ENCODE results near the gene LHFPL5. TPM values are rescaled to one million over a fixed set of nuclear protein-coding genes. Genes with fewer than 3 reads are reported as not detected.

LHFPL5 gene
- total and polyA plus RNA-seq, 2 of the 13 experiments (the other 11 are each of a cell fraction or from before 2014, with no cell fraction given): 0.03 TPM; not detected in 1

DNA sequence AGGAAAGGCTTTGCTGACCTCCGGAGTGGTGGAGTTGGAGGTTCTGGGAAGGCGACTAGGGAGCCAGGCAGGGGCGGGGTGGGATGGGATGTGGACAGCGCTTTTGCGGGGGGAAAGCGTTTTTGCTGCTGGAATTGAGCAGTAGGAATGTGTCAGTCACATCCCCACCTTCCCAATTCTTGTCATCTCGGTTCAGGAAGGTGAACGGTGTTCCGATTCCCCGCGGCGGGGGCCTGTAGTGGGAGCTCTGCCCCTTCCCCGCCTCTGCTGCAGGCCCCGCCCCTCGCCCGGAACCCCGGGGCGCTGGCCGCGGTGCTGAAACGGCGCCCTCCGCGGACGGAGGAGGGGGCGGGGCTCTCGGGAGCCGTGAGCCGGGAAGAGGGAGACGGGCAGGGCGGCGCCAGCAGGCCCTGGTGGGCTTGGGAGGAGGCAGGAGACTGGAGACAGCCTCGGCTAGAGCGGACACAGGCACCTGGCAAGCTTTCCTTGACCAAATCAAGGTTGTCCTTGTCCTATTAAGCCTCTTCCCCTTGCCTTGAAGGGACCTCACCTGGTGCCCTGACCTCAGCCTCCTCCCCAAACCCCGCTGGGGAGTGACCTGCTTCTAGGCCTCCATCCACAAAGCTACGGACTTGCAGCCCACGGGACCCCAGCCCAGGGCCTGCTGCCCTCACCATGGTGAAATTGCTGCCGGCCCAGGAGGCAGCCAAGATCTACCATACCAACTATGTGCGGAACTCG is at the start of gene LHFPL5 (continued):
- TF ChIP-seq, protein P1, sequence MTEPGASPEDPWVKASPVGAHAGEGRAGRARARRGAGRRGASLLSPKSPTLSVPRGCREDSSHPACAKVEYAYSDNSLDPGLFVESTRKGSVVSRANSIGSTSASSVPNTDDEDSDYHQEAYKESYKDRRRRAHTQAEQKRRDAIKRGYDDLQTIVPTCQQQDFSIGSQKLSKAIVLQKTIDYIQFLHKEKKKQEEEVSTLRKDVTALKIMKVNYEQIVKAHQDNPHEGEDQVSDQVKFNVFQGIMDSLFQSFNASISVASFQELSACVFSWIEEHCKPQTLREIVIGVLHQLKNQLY (CRISPR knock-in tag; IDR thresholded peaks at IDR 0.05): peak; percentile 86
- TF ChIP-seq KDM2A (CRISPR knock-in tag; IDR thresholded peaks at IDR 0.05; ENCODE audit: borderline replicate concordance, low read depth) (peak; percentile 99), ZFP62 (CRISPR knock-in tag; IDR thresholded peaks at IDR 0.05) (no peak), NFKB2 (CRISPR knock-in tag; IDR thresholded peaks at IDR 0.05; ENCODE audit: borderline replicate concordance) (peak; percentile 100), KAT7 (CRISPR knock-in tag; IDR thresholded peaks at IDR 0.05; ENCODE audit: borderline replicate concordance) (0 out of 2 replicates have a peak, but pooled peaks have one; percentile 51), ZNF619 (CRISPR knock-in tag; IDR thresholded peaks at IDR 0.05) (peak; percentile 90), HMG20A (CRISPR knock-in tag; IDR thresholded peaks at IDR 0.05; ENCODE audit: borderline replicate concordance) (peak; percentile 50; the same call in 1 of the 2 replicates), MEF2D (CRISPR knock-in tag; IDR thresholded peaks at IDR 0.05) (peak; percentile 82; the same call in 1 of the 2 replicates), HDAC2 (CRISPR knock-in tag; IDR thresholded peaks at IDR 0.05) (peak; percentile 94), NFE2L2 (IDR thresholded peaks at IDR 0.05; ENCODE audit: low read length) (no peak), IKZF5 (CRISPR knock-in tag; IDR thresholded peaks at IDR 0.05) (peak; percentile 98), PCBP2 (optimal IDR thresholded peaks at IDR 0.05; ENCODE audit: low read depth, low read length, poor library complexity, severe bottlenecking) (no peak), JDP2 (CRISPR knock-in tag; IDR thresholded peaks at IDR 0.05; ENCODE audit: borderline replicate concordance) (peak; percentile 97), ZNF747 (CRISPR knock-in tag; IDR thresholded peaks at IDR 0.05; ENCODE audit: borderline replicate concordance) (peak; percentile 89), KLF9 (CRISPR knock-in tag; IDR thresholded peaks at IDR 0.05; ENCODE audit: low read depth) (peak; percentile 99; the same call in 1 of the 2 replicates), SMAD3 (CRISPR knock-in tag; IDR thresholded peaks at IDR 0.05) (peak; percentile 98), SMAD9 (CRISPR knock-in tag; IDR thresholded peaks at IDR 0.05) (peak; percentile 98; the same call in 1 of the 2 replicates), RXRA (CRISPR knock-in tag; IDR thresholded peaks at IDR 0.05) (peak; percentile 73; the same call in 1 of the 2 replicates), HOXA5 (CRISPR knock-in tag; IDR thresholded peaks at IDR 0.05) (peak; percentile 100)
- TF ChIP-seq, protein P2, sequence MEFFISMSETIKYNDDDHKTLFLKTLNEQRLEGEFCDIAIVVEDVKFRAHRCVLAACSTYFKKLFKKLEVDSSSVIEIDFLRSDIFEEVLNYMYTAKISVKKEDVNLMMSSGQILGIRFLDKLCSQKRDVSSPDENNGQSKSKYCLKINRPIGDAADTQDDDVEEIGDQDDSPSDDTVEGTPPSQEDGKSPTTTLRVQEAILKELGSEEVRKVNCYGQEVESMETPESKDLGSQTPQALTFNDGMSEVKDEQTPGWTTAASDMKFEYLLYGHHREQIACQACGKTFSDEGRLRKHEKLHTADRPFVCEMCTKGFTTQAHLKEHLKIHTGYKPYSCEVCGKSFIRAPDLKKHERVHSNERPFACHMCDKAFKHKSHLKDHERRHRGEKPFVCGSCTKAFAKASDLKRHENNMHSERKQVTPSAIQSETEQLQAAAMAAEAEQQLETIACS (CRISPR knock-in tag; IDR thresholded peaks at IDR 0.05): no peak
- TF ChIP-seq, protein P3, sequence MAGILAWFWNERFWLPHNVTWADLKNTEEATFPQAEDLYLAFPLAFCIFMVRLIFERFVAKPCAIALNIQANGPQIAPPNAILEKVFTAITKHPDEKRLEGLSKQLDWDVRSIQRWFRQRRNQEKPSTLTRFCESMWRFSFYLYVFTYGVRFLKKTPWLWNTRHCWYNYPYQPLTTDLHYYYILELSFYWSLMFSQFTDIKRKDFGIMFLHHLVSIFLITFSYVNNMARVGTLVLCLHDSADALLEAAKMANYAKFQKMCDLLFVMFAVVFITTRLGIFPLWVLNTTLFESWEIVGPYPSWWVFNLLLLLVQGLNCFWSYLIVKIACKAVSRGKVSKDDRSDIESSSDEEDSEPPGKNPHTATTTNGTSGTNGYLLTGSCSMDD (CRISPR knock-in tag; IDR thresholded peaks at IDR 0.05): peak; percentile 85; the same call in 1 of the 2 replicates
- TF ChIP-seq, protein P4, sequence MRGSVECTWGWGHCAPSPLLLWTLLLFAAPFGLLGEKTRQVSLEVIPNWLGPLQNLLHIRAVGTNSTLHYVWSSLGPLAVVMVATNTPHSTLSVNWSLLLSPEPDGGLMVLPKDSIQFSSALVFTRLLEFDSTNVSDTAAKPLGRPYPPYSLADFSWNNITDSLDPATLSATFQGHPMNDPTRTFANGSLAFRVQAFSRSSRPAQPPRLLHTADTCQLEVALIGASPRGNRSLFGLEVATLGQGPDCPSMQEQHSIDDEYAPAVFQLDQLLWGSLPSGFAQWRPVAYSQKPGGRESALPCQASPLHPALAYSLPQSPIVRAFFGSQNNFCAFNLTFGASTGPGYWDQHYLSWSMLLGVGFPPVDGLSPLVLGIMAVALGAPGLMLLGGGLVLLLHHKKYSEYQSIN (CRISPR knock-in tag; IDR thresholded peaks at IDR 0.05; ENCODE audit: borderline replicate concordance): peak; percentile 94; the same call in 1 of the 2 replicates
- TF ChIP-seq, protein P5, sequence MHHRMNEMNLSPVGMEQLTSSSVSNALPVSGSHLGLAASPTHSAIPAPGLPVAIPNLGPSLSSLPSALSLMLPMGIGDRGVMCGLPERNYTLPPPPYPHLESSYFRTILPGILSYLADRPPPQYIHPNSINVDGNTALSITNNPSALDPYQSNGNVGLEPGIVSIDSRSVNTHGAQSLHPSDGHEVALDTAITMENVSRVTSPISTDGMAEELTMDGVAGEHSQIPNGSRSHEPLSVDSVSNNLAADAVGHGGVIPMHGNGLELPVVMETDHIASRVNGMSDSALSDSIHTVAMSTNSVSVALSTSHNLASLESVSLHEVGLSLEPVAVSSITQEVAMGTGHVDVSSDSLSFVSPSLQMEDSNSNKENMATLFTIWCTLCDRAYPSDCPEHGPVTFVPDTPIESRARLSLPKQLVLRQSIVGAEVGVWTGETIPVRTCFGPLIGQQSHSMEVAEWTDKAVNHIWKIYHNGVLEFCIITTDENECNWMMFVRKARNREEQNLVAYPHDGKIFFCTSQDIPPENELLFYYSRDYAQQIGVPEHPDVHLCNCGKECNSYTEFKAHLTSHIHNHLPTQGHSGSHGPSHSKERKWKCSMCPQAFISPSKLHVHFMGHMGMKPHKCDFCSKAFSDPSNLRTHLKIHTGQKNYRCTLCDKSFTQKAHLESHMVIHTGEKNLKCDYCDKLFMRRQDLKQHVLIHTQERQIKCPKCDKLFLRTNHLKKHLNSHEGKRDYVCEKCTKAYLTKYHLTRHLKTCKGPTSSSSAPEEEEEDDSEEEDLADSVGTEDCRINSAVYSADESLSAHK (CRISPR knock-in tag; IDR thresholded peaks at IDR 0.05; ENCODE audit: borderline replicate concordance): peak; percentile 95; the same call in 1 of the 2 replicates
